Measurements from ENCODE around the gene EPHA1.

Gene EPHA1

GRCh38 chr7:143351060-143351459 is 57.6 kb downstream of the EPHA1 start:
- no peak for DNase-seq (ENCODE audit: low spot score)

- no peak for DNase-seq (ENCODE audit: low spot score)
Observed at GRCh38 chr7:143347950-143348349, 60.7 kb downstream of the EPHA1 start.

- DNase-seq (ENCODE audit: low spot score), result no peak
Observed at GRCh38 chr7:143346018-143346417, 62.6 kb downstream of the EPHA1 start.

- peak; percentile 59 for DNase-seq (ENCODE audit: low spot score)
Observed at GRCh38 chr7:143345428-143345900, 63.2 kb downstream of the EPHA1 start.

- no peak for DNase-seq (ENCODE audit: low spot score)
Observed at GRCh38 chr7:143343596-143343995, 65.1 kb downstream of the EPHA1 start.

- no peak for DNase-seq (ENCODE audit: low spot score)
Observed at GRCh38 chr7:143341842-143342241, 66.8 kb downstream of the EPHA1 start.
